ENCODE data around the gene MASP2.
"Not testable (repeated sequence)": the region's sequence is repeated elsewhere in the genome, so short reads cannot be mapped to it uniquely, and the experiment has no call there.

MASP2 gene

DNA sequence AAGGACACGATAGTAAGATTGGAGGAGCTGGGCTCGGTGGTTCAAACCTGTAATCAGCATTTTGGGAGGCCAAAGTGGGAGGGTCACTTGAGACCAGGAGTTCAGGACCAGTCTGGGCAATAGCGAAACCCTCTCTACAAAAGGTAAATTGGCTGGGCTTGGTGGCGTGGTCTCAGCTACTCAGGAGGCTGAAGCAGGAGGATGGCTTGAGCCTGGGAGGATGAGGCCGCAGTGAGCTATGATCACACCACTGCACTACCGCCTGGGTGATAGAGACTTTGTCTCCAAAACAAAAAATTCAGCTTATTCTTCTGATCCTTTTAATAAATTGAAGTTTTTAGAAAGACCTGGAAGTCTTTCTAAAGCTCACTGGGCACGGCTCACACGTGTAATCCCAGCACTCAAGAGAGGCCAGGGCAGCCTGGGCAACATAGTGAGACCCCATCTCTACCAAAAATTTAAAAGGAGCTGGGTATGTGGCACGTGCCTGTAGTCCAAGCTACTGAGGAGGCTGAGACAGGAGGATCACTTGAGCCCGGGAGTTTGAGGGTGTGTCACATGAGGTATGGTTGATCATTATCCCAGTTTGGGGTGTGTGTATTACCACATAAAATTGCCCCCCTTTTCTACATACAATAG, 15.3 kb downstream of the MASP2 start:
- Mint-ChIP-seq H3K27me3 (no peaks in the 10 kb centered on the region), H3K9me3 (ENCODE audit: low read depth) (no peaks in the 10 kb centered on the region), H3K27ac (peak overlapping the region; percentile 22)

DNA sequence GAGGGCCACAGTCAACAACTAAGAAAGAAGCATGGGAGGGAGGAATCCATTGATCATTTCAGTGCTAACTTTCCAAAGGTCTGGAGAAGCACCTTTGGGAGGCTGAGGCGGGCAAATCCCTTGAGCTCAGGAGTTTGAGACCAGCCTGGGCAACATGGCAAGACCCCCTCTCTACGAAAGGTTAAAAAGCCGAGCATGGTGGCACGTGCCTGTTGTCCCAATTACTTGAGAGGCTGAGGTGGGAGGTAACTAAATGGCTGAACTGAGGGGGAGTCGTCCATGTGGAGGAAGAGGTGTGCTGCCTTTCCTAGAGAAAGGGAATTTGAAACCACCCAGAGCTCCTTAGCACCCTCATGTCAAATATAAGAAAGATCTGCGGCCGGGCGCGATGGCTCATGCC, 16.2 kb downstream of the MASP2 start:
- no peak overlapping the region for H3K4me3 Mint-ChIP-seq
- no peak overlapping the region for H3K27ac Mint-ChIP-seq
- no peaks in the 10 kb centered on the region for H3K9me3 Mint-ChIP-seq (ENCODE audit: low read depth)
- H3K27me3 Mint-ChIP-seq, result no peaks in the 10 kb centered on the region
- H3K36me3 Mint-ChIP-seq, result no peaks in the 10 kb centered on the region
- H3K4me1 Mint-ChIP-seq (ENCODE audit: low read depth), result peaks cover 4% of the 10 kb centered on the region

More for the DNA sequence above, 15.3 kb downstream of the MASP2 start:
- Mint-ChIP-seq H3K4me1 (ENCODE audit: low read depth) (no peaks in the 10 kb centered on the region), H3K4me3 (no peak overlapping the region), H3K36me3 (no peaks in the 10 kb centered on the region)

DNA sequence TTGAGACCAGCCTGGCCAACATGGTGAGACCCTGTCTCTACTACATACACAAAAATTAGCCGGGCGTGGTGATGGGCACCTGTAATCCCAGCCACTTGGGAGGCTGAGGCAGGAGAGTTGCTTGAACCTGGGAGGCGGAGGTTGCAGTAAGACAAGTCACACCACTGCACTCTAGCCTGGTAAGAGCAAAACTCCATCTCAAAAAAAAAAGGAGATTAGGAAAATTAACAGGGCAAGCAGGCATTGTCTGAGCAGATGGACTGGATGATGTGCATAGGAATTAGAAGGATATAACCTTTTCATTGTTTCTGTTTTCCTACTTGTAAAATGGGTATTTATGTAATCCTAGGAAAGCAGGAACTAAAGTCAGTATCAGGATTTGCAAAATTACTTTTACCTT, 19.0 kb downstream of the MASP2 start:
- Mint-ChIP-seq H3K27ac (no peak overlapping the region), H3K36me3 (no peaks in the 10 kb centered on the region), H3K4me3 (no peak overlapping the region), H3K9me3 (ENCODE audit: low read depth) (no peaks in the 10 kb centered on the region), H3K27me3 (no peaks in the 10 kb centered on the region), H3K4me1 (ENCODE audit: low read depth) (peaks cover 17% of the 10 kb centered on the region)

DNA sequence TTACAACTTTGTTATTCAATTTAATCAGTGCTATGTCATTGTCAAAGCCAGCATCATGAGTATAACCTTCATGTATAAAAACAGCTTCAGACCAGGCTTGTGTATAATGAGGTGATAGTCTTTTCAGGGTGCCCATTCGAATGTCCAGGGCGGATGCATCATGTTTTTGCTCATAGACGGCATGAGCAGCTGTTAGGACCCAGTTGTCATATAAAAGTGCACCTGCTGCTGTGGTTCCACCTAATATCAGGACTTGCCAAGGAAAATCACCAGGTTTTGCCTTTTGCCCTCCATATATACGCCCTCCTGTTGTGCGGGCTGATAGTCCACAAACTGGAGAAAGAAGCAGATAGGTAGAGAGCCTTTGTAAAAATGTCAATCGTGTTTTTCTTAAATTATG, 19.7 kb downstream of the MASP2 start:
- Mint-ChIP-seq H3K4me1 (ENCODE audit: low read depth) (peaks cover 22% of the 10 kb centered on the region), H3K36me3 (no peaks in the 10 kb centered on the region), H3K9me3 (ENCODE audit: low read depth) (no peaks in the 10 kb centered on the region), H3K27me3 (no peaks in the 10 kb centered on the region), H3K4me3 (no peak overlapping the region), H3K27ac (no peak overlapping the region)

DNA sequence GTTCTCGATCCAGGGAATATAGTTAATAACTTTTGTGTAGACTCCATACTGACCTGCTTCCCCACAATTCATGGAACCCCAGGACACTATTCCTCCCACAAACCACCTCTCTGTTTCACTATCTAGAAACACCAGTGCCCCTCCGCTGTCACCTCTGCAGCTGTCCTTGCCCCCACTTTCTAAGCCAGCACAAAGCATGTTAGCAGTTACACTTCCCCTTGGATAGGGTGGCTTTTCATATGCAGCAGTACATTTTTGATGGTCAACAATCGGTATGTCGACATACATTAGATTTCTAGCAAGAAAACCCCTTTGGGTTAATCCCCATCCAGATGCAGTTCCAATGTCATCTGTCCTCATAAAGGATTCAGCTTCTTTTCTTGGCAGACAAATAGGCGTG, 20.1 kb downstream of the MASP2 start:
- Mint-ChIP-seq H3K4me3 (no peak overlapping the region), H3K27ac (peak overlapping the region; percentile 65), H3K9me3 (ENCODE audit: low read depth) (no peaks in the 10 kb centered on the region), H3K4me1 (ENCODE audit: low read depth) (peaks cover 26% of the 10 kb centered on the region), H3K27me3 (no peaks in the 10 kb centered on the region), H3K36me3 (no peaks in the 10 kb centered on the region)

DNA sequence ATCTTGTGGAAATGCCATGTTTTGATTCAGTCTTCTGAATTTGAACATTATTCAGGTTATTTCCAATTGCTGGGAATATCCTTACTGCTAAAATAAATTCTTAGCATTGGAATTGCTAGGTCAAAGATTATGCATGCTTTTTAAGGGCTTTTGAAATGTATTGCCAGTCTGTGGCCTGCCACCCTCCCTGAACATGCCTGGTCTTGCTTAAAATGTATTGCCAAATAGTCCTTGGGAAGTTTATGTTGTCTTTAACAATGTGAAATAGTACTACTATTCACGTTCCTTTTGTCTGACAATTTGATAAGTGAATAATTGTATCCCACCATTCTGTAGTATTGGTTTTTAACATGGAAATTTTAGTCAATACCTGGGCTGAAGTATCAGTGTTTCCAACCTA, 21.0 kb downstream of the MASP2 start:
- Mint-ChIP-seq H3K36me3 (no peaks in the 10 kb centered on the region), H3K27me3 (no peaks in the 10 kb centered on the region), H3K4me3 (no peak overlapping the region), H3K9me3 (ENCODE audit: low read depth) (no peaks in the 10 kb centered on the region), H3K27ac (peak overlapping the region; percentile 70), H3K4me1 (ENCODE audit: low read depth) (peaks cover 28% of the 10 kb centered on the region)

DNA sequence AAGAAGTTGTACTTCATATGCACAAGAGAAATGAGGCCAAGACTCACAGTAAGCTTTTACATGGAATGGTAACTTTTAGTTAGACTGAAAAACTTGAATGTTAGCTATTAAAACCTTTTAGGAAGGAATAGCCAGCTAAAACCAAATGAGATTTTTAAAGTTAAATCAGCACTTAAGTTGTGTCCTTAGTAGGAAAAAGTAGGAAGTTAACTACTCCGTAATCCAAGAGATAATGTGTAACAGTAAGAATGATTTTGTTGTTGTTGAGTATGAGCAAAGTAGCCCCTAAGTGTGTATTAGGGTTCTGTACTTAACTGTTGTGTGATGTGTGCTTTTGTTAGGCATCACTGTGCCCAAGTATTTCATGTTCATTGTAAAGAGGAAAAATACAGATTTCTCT, 21.4 kb downstream of the MASP2 start:
- Mint-ChIP-seq H3K36me3 (no peaks in the 10 kb centered on the region), H3K9me3 (ENCODE audit: low read depth) (no peaks in the 10 kb centered on the region), H3K4me1 (ENCODE audit: low read depth) (peaks cover 28% of the 10 kb centered on the region), H3K27ac (peak overlapping the region; percentile 70), H3K4me3 (no peak overlapping the region), H3K27me3 (no peaks in the 10 kb centered on the region)

DNA sequence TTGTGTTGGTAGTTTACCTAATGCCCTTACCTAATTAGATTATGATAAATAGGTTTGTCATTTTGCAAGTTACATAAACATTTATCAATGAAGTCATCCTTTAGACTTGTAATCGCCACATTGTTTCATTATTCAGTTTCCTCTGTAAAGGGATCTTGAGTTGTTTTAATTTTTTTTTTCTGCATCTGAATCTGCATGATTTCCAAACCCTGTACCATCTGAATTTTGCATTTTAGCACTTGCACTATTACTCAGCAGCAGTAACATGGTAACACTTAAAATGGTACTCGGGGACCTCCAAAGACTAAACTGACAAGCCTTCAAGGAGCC, 22.2 kb downstream of the MASP2 start:
- H3K36me3 Mint-ChIP-seq, result no peaks in the 10 kb centered on the region
- H3K4me1 Mint-ChIP-seq (ENCODE audit: low read depth), result peaks cover 31% of the 10 kb centered on the region
- H3K9me3 Mint-ChIP-seq (ENCODE audit: low read depth), result no peaks in the 10 kb centered on the region
- no peak overlapping the region for H3K4me3 Mint-ChIP-seq
- no peaks in the 10 kb centered on the region for H3K27me3 Mint-ChIP-seq
- H3K27ac Mint-ChIP-seq, result no peak overlapping the region

DNA sequence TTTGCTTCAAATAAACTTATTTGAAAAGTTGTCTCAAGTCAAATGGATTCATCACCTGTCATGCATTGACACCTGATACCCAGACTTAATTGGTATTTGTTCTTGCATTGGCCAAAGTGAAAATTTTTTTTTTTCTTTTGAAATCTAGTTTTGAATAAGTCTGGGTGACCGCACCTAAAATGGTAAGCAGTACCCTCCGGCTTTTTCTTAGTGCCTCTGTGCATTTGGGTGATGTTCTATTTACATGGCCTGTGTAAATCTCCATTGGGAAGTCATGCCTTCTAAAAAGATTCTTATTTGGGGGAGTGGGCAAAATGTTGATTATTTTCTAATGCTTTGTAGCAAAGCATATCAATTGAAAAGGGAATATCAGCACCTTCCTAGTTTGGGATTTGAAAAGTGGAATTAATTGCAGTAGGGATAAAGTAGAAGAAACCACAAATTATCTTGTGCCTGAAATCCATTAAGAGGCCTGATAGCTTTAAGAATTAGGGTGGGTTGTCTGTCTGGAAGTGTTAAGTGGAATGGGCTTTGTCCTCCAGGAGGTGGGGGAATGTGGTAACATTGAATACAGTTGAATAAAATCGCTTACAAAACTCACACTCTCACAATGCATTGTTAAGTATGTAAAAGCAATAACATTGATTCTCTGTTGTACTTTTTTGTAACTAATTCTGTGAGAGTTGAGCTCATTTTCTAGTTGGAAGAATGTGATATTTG, 22.7 kb downstream of the MASP2 start:
- Mint-ChIP-seq H3K9me3 (ENCODE audit: low read depth) (no peaks in the 10 kb centered on the region), H3K27me3 (no peaks in the 10 kb centered on the region), H3K27ac (peak overlapping the region; percentile 18), H3K4me3 (no peak overlapping the region), H3K4me1 (ENCODE audit: low read depth) (peaks cover 31% of the 10 kb centered on the region), H3K36me3 (no peaks in the 10 kb centered on the region)

DNA sequence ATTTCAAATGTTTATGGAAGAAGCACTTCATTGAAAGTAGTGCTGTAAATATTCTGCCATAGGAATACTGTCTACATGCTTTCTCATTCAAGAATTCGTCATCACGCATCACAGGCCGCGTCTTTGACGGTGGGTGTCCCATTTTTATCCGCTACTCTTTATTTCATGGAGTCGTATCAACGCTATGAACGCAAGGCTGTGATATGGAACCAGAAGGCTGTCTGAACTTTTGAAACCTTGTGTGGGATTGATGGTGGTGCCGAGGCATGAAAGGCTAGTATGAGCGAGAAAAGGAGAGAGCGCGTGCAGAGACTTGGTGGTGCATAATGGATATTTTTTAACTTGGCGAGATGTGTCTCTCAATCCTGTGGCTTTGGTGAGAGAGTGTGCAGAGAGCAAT, 23.8 kb downstream of the MASP2 start:
- Mint-ChIP-seq H3K27ac (peak overlapping the region; percentile 9), H3K4me3 (no peak overlapping the region), H3K9me3 (ENCODE audit: low read depth) (no peaks in the 10 kb centered on the region)

DNA sequence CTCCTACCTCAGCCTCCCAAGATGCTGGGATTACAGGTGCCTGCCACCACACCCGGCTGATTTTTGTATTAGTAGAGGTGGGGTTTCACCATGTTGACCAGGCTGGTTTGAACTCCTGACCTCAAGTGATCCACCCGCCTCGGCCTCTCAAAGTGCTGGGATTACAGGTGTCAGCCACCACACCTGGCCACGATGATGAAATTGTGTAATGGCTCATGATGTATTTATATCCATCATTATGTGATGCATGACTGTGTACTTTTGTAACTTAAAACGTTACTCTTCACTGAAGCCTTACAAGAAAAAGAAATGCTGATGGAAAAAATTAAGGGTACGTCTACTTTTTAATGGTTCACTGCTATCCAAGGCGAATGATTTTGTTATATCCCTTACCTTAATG, 27.1 kb downstream of the MASP2 start:
- H3K27me3 Mint-ChIP-seq, result no peaks in the 10 kb centered on the region
- H3K4me3 Mint-ChIP-seq, result no peak overlapping the region
- H3K27ac Mint-ChIP-seq, result no peak overlapping the region
- H3K9me3 Mint-ChIP-seq (ENCODE audit: low read depth), result no peaks in the 10 kb centered on the region
- peaks cover 48% of the 10 kb centered on the region for H3K4me1 Mint-ChIP-seq (ENCODE audit: low read depth)
- H3K36me3 Mint-ChIP-seq, result peaks cover 2% of the 10 kb centered on the region

More for the DNA sequence above, 23.8 kb downstream of the MASP2 start:
- H3K36me3 Mint-ChIP-seq, result no peaks in the 10 kb centered on the region
- H3K4me1 Mint-ChIP-seq (ENCODE audit: low read depth), result peaks cover 40% of the 10 kb centered on the region
- H3K27me3 Mint-ChIP-seq, result no peaks in the 10 kb centered on the region

DNA sequence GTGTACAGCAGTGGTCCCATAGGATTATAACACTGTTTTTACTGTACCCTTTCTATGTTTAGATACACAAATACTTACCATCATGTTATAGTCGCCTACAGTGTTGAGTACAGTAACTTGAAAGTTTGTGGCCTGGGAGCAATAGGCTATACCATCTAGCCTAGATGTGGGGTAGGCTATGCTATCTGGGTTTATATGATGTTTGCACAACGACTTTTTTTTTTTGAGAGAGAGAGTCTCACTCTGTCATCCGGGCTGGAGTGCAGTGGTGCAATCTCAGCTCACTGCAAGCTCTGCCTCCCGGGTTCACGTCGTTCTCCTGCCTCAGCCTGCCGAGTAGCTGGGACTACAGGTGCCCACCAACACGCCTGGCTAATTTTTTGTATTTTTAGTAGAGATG, 27.7 kb downstream of the MASP2 start:
- peaks cover 51% of the 10 kb centered on the region for H3K4me1 Mint-ChIP-seq (ENCODE audit: low read depth)
- H3K9me3 Mint-ChIP-seq (ENCODE audit: low read depth); H3K4me3 Mint-ChIP-seq; H3K27ac Mint-ChIP-seq; H3K27me3 Mint-ChIP-seq; H3K36me3 Mint-ChIP-seq: not testable (repeated sequence)

DNA sequence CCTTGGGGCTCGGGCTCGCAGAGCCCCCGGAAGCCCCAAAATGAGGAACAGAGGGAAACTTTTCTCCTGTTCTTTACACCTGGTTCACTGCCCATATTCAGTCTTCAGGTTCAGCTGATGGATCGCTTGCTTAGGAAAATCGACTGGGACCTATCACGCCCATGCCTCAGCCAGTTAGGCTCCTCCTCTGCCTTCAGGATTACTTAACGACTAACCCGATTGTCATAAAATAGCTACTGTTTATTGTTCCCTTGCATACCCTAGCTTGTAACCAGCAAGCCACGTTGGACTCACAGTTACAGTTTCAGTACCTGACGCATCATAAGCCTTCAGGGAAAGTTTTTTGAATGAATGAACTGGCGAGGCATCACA, 33.9 kb downstream of the MASP2 start:
- Mint-ChIP-seq H3K27ac (peak overlapping the region; percentile 96), H3K4me3 (peak overlapping the region; percentile 98), H3K9me3 (ENCODE audit: low read depth) (no peaks in the 10 kb centered on the region), H3K36me3 (peaks cover 7% of the 10 kb centered on the region), H3K27me3 (no peaks in the 10 kb centered on the region), H3K4me1 (ENCODE audit: low read depth) (peaks cover 31% of the 10 kb centered on the region)

DNA sequence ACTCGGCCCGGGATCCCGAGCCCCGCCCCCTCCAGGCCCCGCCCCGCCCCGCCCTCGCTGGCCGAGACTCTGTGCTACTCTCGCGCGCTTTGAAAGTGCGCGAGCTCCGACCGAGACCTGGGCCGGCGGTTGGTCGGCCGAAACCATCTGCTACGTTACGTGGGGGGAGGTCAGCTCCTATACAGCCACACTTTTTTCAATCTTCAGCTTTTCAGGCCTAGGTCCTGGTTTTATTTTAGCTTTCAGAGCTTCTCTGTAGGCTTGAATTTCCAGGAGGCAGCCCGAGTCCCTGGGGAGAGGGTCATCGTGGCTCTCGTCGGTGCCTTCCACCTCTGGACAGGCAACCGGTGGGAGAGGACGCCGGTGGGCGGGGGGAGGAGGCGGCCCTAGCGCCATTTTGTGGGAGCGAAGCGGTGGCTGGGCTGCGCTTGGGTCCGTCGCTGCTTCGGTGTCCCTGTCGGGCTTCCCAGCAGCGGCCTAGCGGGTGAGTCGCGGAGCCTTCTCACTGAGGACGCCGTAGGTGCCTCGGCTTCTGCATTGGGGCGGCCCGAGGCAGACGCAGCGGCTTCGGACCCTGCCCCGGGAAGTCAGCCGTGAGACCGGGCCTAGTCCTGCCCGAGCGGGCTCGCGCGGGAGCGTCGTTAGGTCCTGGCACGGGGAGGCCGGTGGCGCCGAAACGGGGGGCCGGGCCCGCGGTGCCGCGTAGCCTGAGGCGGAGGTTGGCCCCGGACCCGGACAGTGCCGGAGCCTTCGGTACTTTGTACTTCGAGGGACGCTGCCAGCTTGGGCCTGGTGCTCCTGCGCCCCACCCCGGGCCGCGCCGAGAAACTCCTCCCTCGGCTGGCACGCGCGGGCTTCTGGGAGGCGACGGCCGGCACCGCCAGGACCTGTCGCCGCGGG, 34.5 kb downstream of the MASP2 start, which contains the start of gene TARDBP:
TARDBP (plus strand) TSS at position 395 of the 900 bp plus-strand sequence. CDS start 1,074 bp downstream, outside the sequence.
- Mint-ChIP-seq H3K4me1 (ENCODE audit: low read depth) (peaks cover 29% of the 10 kb centered on the region), H3K36me3 (peaks cover 7% of the 10 kb centered on the region), H3K4me3 (peak within 1 kb of the TSS; percentile 98), H3K9me3 (ENCODE audit: low read depth) (no peaks in the 10 kb centered on the region), H3K27ac (peak within 1 kb of the TSS; percentile 99), H3K27me3 (no peaks in the 10 kb centered on the region)

DNA sequence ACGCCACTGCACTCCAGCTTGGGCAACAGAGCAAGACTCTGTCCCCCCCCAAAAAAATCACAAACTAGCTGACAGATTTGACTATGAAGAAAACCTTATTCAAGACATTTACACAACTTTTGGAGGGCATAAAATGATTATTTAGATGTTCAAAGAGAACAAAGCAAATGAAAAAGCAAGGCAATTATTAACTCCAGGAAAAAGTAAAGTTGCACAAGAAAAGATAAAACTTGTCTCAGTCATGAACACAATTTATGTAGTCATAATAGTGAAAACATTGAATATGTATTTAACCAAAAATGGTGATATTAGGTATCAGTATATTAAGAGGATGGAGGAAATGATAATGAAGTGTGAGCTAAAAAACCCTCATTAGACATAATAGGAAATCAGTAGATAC, 46.5 kb downstream of the MASP2 start:
- H3K27me3 Mint-ChIP-seq, result no peaks in the 10 kb centered on the region
- no peak overlapping the region for H3K27ac Mint-ChIP-seq
- H3K9me3 Mint-ChIP-seq (ENCODE audit: low read depth), result peaks cover 4% of the 10 kb centered on the region

More for the DNA sequence above, 46.5 kb downstream of the MASP2 start:
- H3K4me3 Mint-ChIP-seq, result no peak overlapping the region
- no peaks in the 10 kb centered on the region for H3K4me1 Mint-ChIP-seq (ENCODE audit: low read depth)
- peaks cover 6% of the 10 kb centered on the region for H3K36me3 Mint-ChIP-seq

Measured in activated naive CD8-positive, alpha-beta T cell (primary cell).